Gastroesophageal sphincter (tissue), 4 donors: ENCODE data around the gene ASAH2. TPM values are rescaled to one million over a fixed set of nuclear protein-coding genes. Genes with fewer than 3 reads are reported as not detected.

ENCODE experiments used
- ATAC-seq: fragments of 150-250 bp; one replicate; pipeline ENCODE4 v1.9.1; 2016; ENCODE audit warnings: mild to moderate bottlenecking, moderate library complexity
- H3K27ac ChIP-seq, 4 donors: fragments of 200-600 bp; sonication (generic) in 3 of 4; 1 replicate in 3 of 4; 2 replicates in 1 of 4; pipeline ENCODE4 v1.5.1; 2016 to 2019
- H3K27me3 ChIP-seq: fragments of 200-600 bp; sonication (generic); one replicate; pipeline ENCODE4 v1.5.1; 2019
- H3K36me3 ChIP-seq, 2 donors: fragments of 200-600 bp; sonication (generic); one replicate each; pipeline ENCODE4 v1.5.1; 2019; ENCODE audit warnings: control low read depth in 1 of 2
- H3K4me1 ChIP-seq, 3 donors: fragments of 200-600 bp; sonication (generic); 1 replicate in 2 of 3; 2 replicates in 1 of 3; pipeline ENCODE4 v1.5.1; 2016 to 2019; ENCODE audit warnings: control low read depth in 2 of 3
- H3K4me3 ChIP-seq, 2 donors: fragments of 200-600 bp; sonication (generic); one replicate each; pipeline ENCODE4 v1.5.1; 2019; ENCODE audit warnings: mild to moderate bottlenecking in 1 of 2, moderate library complexity in 1 of 2
- H3K9me3 ChIP-seq, 3 donors: fragments of 200-600 bp; sonication (generic); one replicate each; pipeline ENCODE4 v1.5.1; 2017 to 2019; ENCODE audit warnings: control low read depth in 2 of 3
- EP300 ChIP-seq: sonication (generic); formaldehyde crosslinking; IDR thresholded peaks from one replicate; pipeline ENCODE4 v1.6.1; 2017; ENCODE audit warnings: antibody characterized with exemption, mild to moderate bottlenecking
- POLR2A ChIP-seq, 2 donors: fragments of 450-650 bp; IDR thresholded peaks; one replicate each; pipeline ENCODE4 v1.6.1; 2017; ENCODE audit warnings: antibody characterized with exemption in 2 of 2, mild to moderate bottlenecking in 2 of 2, moderate library complexity in 1 of 2
- POLR2AphosphoS5 ChIP-seq: sonication (generic); formaldehyde crosslinking; IDR thresholded peaks from one replicate; pipeline ENCODE4 v1.6.1; 2017; ENCODE audit warnings: antibody characterized with exemption
- WGBS, 2 donors: methylation state at CpG; one replicate each; pipeline ENCODE4 v1.1.5; 2018; ENCODE audit warnings: low coverage in 1 of 2; 5-methylcytosine and 5-hydroxymethylcytosine counted together
- total RNA-seq, 4 donors: library from RNA; depleted of rRNA; stranded (reverse); fragments of >200 nt; gene quantifications; one replicate each; pipeline ENCODE4 v1.1.0, GENCODE V29; 2016
- TF ChIP-seq, protein P1 (sequence below), 4 experiments: fragments of 200-600 bp in 2 of 4; fragments of 450-650 bp in 2 of 4; sonication (generic) in 1 of 4; IDR thresholded peaks; one replicate each; pipeline ENCODE4 v1.5.1; 2017 to 2019; ENCODE audit warnings: antibody characterized with exemption in 4 of 4, mild to moderate bottlenecking in 2 of 4, moderate library complexity in 2 of 4

Gene ASAH2
- total RNA-seq, 4 donors from 2014 or later: 0.27 to 1.2 (median 0.61) TPM

DNA sequence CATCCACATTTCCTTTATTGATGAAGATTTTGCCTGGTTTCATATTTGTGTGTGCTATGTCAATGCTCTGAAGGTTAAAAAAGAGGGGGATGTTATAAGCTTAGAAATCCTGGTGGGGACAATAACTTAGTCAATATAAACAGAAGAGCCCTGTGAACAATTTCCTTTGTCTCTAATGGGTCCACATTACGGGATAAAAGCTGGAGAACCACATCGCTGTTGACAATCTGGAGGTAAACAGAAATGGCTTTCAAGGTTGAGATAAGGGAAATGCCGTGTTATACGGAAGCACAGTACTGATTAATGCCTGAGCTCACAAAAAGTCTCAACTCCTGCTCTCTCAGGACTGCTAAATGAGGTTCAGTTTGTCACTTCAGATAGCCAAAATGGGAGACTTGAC, 16.8 kb downstream of the ASAH2 start:
- Histone ChIP-seq H3K9me3 (no peaks in the 10 kb centered on the region), H3K4me3 (no peak overlapping the region), H3K36me3 (no peaks in the 10 kb centered on the region), H3K27me3 (no peaks in the 10 kb centered on the region), H3K4me1 (no peaks in the 10 kb centered on the region), H3K27ac (no peak overlapping the region)
- no peak for ATAC-seq
- TF ChIP-seq, protein P1, sequence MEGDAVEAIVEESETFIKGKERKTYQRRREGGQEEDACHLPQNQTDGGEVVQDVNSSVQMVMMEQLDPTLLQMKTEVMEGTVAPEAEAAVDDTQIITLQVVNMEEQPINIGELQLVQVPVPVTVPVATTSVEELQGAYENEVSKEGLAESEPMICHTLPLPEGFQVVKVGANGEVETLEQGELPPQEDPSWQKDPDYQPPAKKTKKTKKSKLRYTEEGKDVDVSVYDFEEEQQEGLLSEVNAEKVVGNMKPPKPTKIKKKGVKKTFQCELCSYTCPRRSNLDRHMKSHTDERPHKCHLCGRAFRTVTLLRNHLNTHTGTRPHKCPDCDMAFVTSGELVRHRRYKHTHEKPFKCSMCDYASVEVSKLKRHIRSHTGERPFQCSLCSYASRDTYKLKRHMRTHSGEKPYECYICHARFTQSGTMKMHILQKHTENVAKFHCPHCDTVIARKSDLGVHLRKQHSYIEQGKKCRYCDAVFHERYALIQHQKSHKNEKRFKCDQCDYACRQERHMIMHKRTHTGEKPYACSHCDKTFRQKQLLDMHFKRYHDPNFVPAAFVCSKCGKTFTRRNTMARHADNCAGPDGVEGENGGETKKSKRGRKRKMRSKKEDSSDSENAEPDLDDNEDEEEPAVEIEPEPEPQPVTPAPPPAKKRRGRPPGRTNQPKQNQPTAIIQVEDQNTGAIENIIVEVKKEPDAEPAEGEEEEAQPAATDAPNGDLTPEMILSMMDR (IDR thresholded peaks at IDR 0.05): no peak
- no peak for TF ChIP-seq POLR2A (IDR thresholded peaks at IDR 0.05)
- TF ChIP-seq EP300: no peak
- TF ChIP-seq POLR2AphosphoS5: no peak
- 54 to 58% methylated on average over 4 of the region's 4 CpGs for WGBS, 2 donors

DNA sequence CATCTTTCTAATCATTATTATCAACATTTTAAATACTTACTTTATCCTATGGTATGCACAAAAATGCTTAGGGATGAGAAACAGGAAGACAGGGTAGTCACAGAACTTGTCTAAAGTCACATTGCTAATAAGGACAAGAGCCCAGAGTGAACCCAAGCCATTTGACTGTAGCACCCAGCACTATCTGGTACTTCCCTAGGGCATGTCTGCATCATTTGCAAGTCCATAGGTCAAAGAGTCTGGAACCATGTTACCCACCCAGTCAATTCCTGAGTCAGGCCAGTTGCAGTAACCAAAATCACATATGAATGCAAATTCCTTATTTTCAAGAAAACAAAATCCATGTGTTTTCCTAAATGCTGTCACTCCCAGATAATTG, 19.1 kb downstream of the ASAH2 start:
- no peak overlapping the region for H3K27ac ChIP-seq
- no peak for ATAC-seq
- no peaks in the 10 kb centered on the region for H3K9me3 ChIP-seq
- TF ChIP-seq EP300 (no peak), POLR2A (IDR thresholded peaks at IDR 0.05) (no peak), POLR2AphosphoS5 (no peak)
- TF ChIP-seq, protein P1 (IDR thresholded peaks at IDR 0.05): no peak
- no peaks in the 10 kb centered on the region for H3K27me3 ChIP-seq
- H3K36me3 ChIP-seq: no peaks in the 10 kb centered on the region
- H3K4me1 ChIP-seq: no peaks in the 10 kb centered on the region
- no peak overlapping the region for H3K4me3 ChIP-seq

DNA sequence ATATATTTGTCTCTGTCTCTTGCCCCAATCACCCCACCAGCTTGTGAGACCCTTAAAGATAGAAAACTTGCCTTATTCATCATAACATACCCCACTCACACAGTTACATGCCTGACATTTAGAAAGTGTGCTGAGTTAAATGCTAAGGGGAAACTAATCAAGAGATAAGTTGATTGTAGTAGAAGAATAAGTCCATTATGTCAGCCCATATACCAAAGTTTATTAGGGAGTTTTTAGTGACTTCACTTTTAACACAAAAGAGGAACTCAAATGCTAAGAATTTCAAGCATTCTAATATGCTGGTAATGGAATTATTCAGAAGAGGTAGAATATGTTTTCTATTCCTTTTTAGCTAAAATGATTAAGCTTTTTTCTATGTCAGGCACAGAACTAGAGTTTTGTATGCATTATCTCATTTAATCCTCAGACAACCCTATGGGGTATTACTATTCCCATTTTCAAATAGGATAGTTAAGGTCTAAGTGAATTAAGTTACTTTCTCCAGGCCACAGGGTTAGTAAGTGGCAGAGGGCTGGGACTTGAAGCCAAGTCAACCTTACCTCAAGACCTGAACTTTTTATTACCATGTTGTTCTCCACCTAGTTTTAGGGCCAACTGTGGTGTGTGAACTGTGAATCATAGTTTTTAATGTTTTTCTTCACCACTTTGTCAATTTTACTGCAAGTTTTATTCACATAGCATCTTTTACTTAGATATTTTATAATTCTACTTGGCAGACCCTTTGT, 19.6 kb downstream of the ASAH2 start:
- Histone ChIP-seq H3K36me3 (no peaks in the 10 kb centered on the region), H3K27ac (no peak overlapping the region), H3K4me3 (no peak overlapping the region), H3K27me3 (no peaks in the 10 kb centered on the region), H3K9me3 (no peaks in the 10 kb centered on the region), H3K4me1 (no peaks in the 10 kb centered on the region)
- ATAC-seq: no peak
- TF ChIP-seq EP300 (no peak), POLR2A (IDR thresholded peaks at IDR 0.05) (no peak), POLR2AphosphoS5 (no peak)
- TF ChIP-seq, protein P1 (IDR thresholded peaks at IDR 0.05): no peak

DNA sequence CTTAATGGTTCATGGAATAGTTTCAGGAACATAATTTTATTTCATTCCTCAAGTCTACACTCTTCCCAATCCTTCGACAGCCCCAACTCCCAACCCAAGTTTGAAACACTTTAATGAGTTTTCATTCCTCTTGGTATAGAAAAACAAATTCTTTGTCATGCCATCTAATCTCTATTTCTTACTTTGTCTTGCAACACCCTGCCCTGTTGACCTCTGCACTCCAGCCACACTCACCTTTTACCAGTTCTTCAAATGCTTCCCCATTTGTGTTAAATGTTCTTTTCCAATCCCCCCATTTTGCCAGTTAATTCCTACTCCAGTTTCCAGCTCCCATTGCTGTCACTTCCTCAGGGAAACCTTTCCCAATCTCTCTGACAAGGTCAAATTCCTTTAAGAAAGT, 21.9 kb downstream of the ASAH2 start:
- H3K4me3 ChIP-seq: no peak overlapping the region
- 76 to 100% methylated on average over 1 of the region's 1 CpG for WGBS, 2 donors
- no peaks in the 10 kb centered on the region for H3K27me3 ChIP-seq
- no peaks in the 10 kb centered on the region for H3K4me1 ChIP-seq
- no peak for ATAC-seq
- no peak overlapping the region for H3K27ac ChIP-seq
- TF ChIP-seq POLR2A (IDR thresholded peaks at IDR 0.05) (no peak), EP300 (no peak), POLR2AphosphoS5 (no peak)
- TF ChIP-seq, protein P1 (IDR thresholded peaks at IDR 0.05): no peak
- no peaks in the 10 kb centered on the region for H3K36me3 ChIP-seq
- H3K9me3 ChIP-seq: no peaks in the 10 kb centered on the region

DNA sequence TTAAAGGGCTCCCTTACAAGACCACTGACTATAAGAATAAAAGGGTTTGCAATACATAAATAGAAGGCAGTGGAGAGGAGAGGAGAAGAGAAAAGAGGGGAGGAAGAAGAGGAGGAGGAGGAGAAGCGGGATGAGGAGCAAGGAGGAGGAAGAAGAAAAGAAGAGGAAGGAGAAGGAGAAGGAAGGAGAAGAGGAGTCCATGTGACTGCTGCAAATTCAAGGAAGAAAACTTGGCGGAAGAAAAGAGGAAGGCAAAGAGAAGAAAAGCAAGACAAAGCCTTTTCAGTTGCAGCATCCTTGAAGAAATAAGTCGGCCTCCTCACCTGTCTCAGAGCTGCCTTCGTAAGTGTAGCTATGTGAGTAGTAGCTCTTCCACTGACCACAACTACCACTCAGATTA, 22.6 kb downstream of the ASAH2 start:
- Histone ChIP-seq H3K36me3 (no peaks in the 10 kb centered on the region), H3K27me3 (no peaks in the 10 kb centered on the region), H3K27ac (no peak overlapping the region), H3K9me3 (no peaks in the 10 kb centered on the region), H3K4me1 (no peaks in the 10 kb centered on the region), H3K4me3 (no peak overlapping the region)
- 74 to 89% methylated on average over 4 of the region's 4 CpGs for WGBS, 2 donors
- ATAC-seq: no peak
- no peak for TF ChIP-seq POLR2AphosphoS5
- TF ChIP-seq EP300: no peak
- TF ChIP-seq POLR2A (IDR thresholded peaks at IDR 0.05): no peak
- TF ChIP-seq, protein P1 (IDR thresholded peaks at IDR 0.05): no peak
